WTC11 (cell line): Measurements from ENCODE around the gene HDAC8. TPM values are rescaled to one million over a fixed set of nuclear protein-coding genes. Genes with fewer than 3 reads are reported as not detected.
"Not testable (repeated sequence)": the region's sequence is repeated elsewhere in the genome, so short reads cannot be mapped to it uniquely, and the experiment has no call there.

ENCODE experiments used
- ATAC-seq: fragments of 200-7000 bp; cut with Tn5 transposase; 2 replicates; pipeline ENCODE4 v1.10.0; 2021; ENCODE audit warnings: mild to moderate bottlenecking, moderate library complexity
- CTCF ChIA-PET: fragments of 300-600 bp; sonication (Branson Sonifier 250); formaldehyde crosslinking; loops from one replicate; lab custom pipeline; 2021; ENCODE audit warnings: antibody characterized with exemption; lab: Charles Lee
- POLR2A ChIA-PET: fragments of 350-600 bp; sonication (Branson Sonifier 250); formaldehyde crosslinking; loops from one replicate; lab custom pipeline; 2021; ENCODE audit warnings: antibody characterized with exemption; lab: Charles Lee
- DNase-seq: peaks from one replicate; pipeline ENCODE4 v3.0.0; 2021; ENCODE audit warnings: low spot score
- H3K27ac Mint-ChIP-seq: 2 replicates; pipeline ENCODE4 v1.8.0; 2021; ENCODE audit warnings: mixed read lengths
- H3K27me3 Mint-ChIP-seq: 2 replicates; pipeline ENCODE4 v1.8.0; 2021; ENCODE audit warnings: low read depth, mild to moderate bottlenecking, moderate library complexity, mixed read lengths
- H3K36me3 Mint-ChIP-seq: 2 replicates; pipeline ENCODE4 v1.8.0; 2021; ENCODE audit warnings: mixed read lengths
- H3K4me1 Mint-ChIP-seq: 2 replicates; pipeline ENCODE4 v1.8.0; 2022; ENCODE audit warnings: mixed read lengths
- H3K4me3 Mint-ChIP-seq: 2 replicates; pipeline ENCODE4 v1.8.0; 2021; ENCODE audit warnings: mild to moderate bottlenecking, moderate library complexity, mixed read lengths
- H3K9me3 Mint-ChIP-seq: 2 replicates; pipeline ENCODE4 v1.8.0; 2021; ENCODE audit warnings: mixed read lengths
- ATF1 ChIP-seq: sonication (generic); formaldehyde crosslinking; IDR thresholded peaks from 2 replicates; pipeline ENCODE4 v1.8.1; 2023; ENCODE audit warnings: mild to moderate bottlenecking, moderate library complexity, missing genetic modification reagents
- FOXJ3 ChIP-seq: sonication (generic); formaldehyde crosslinking; IDR thresholded peaks from 2 replicates; pipeline ENCODE4 v1.9.0; 2021; ENCODE audit warnings: missing genetic modification reagents, mild to moderate bottlenecking, borderline replicate concordance
- FOXP1 ChIP-seq: sonication (generic); formaldehyde crosslinking; IDR thresholded peaks from 2 replicates; pipeline ENCODE4 v1.8.0; 2022; ENCODE audit warnings: missing genetic modification reagents, mild to moderate bottlenecking, moderate library complexity, borderline replicate concordance
- JAZF1 ChIP-seq: fragments of 250-450 bp; sonication (Bioruptor Pico); IDR thresholded peaks from 2 replicates; pipeline ENCODE4 v1.9.0; 2021; ENCODE audit warnings: moderate library complexity, mild to moderate bottlenecking, inconsistent platforms
- NFE2L1 ChIP-seq: sonication (generic); formaldehyde crosslinking; IDR thresholded peaks from 2 replicates; pipeline ENCODE4 v1.8.1; 2023; ENCODE audit warnings: missing genetic modification reagents
- NFYB ChIP-seq: sonication (generic); formaldehyde crosslinking; conservative IDR thresholded peaks from 2 replicates; pipeline ENCODE4 v1.8.0; 2022; ENCODE audit warnings: low read depth, missing genetic modification reagents
- NR3C1 ChIP-seq: sonication (generic); formaldehyde crosslinking; conservative IDR thresholded peaks from 2 replicates; pipeline ENCODE4 v1.8.1; 2023; ENCODE audit warnings: low read depth, mild to moderate bottlenecking, missing genetic modification reagents
- RELA ChIP-seq: sonication (generic); formaldehyde crosslinking; IDR thresholded peaks from 2 replicates; pipeline ENCODE4 v1.8.1; 2022; ENCODE audit warnings: missing genetic modification reagents, mild to moderate bottlenecking, borderline replicate concordance
- TP53 ChIP-seq: sonication (generic); formaldehyde crosslinking; IDR thresholded peaks from 2 replicates; pipeline ENCODE4 v1.8.1; 2023; ENCODE audit warnings: mild to moderate bottlenecking, missing genetic modification reagents
- ZNF396 ChIP-seq: fragments of 250-450 bp; sonication (Bioruptor Pico); IDR thresholded peaks from 2 replicates; pipeline ENCODE4 v1.8.0; 2021; ENCODE audit warnings: mild to moderate bottlenecking, moderate library complexity, borderline replicate concordance
- total RNA-seq: library from RNA; stranded (reverse); gene quantifications from 3 replicates; pipeline ENCODE4 v1.2.3, GENCODE V29; 2021
- TF ChIP-seq, protein P1 (sequence below): fragments of 250-450 bp; sonication (Bioruptor Pico); IDR thresholded peaks from 2 replicates; pipeline ENCODE4 v1.9.0; 2021; ENCODE audit warnings: mild to moderate bottlenecking
- TF ChIP-seq, protein P2 (sequence below): sonication (generic); formaldehyde crosslinking; IDR thresholded peaks from 2 replicates; pipeline ENCODE4 v1.8.0; 2022; ENCODE audit warnings: mild to moderate bottlenecking, missing genetic modification reagents
- TF ChIP-seq, protein P3 (sequence below): sonication (generic); formaldehyde crosslinking; IDR thresholded peaks from 2 replicates; pipeline ENCODE4 v1.8.0; 2023; ENCODE audit warnings: missing genetic modification reagents
- TF ChIP-seq, protein P4 (sequence below): sonication (generic); formaldehyde crosslinking; IDR thresholded peaks from 2 replicates; pipeline ENCODE4 v1.8.1; 2023; ENCODE audit warnings: mild to moderate bottlenecking, missing genetic modification reagents
- TF ChIP-seq, protein P5 (sequence below): sonication (generic); formaldehyde crosslinking; IDR thresholded peaks from 2 replicates; pipeline ENCODE4 v1.8.0; 2022; ENCODE audit warnings: missing genetic modification reagents

The HDAC8 gene
- total RNA-seq, 1 experiment from 2014 or later, result 22.5 TPM

DNA sequence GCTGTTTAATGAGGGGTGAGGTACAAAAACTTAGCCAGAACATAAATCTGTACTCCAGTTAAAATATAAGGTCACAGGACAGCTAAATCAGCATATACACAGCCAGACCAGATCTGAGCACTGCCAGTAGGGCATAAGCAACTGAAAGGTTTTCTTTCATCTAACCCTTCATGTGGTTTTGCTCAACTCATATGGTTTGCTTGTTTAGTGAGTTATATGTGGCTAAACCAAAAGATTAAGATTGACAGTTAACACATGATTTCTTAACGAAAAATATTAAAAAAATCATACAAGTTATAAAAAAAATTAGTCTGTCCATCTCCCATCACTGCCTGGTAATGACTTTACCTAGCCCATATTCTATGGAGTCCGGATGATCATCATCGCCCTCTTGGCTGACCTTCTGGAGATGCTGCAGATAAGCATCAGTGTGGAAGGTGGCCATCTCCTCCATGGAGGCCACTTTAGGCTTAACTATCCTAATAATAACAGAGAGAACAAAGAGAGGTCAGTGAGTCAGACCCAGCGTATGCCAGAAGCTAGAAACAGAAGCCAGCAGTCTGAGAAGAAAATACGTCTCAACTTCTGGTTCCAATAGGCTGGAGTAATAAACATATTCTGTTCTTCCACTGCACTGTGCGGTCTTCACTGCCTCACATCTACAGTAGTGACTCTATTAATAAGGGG is 4.1 kb downstream of the HDAC8 start (continued):
- TF ChIP-seq FOXP1 (CRISPR knock-in tag), result no peak
- no peak for TF ChIP-seq JAZF1 (CRISPR knock-in tag)

DNA sequence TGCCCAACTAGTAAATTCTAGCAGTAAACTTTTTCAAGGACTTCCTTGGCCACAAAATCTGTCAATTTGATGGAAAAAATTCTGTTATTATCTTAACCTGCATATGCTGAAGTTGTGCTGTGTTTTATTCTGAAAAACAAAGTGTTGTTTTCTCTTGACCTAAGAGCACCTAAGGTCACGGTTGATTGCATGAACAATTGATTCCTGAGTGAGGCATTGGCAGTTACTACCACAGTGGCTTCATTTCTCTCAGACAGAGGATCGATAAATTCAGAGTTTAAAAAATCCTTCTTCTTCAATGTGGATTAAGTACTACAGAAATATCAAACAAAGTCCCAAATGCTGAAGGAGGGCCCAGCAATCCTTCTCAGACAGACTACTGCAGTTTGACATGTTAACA is 6.2 kb downstream of the HDAC8 start:
- no peak for ATAC-seq
- Mint-ChIP-seq H3K36me3 (peaks cover 34% of the 10 kb centered on the region), H3K27ac (no peak overlapping the region), H3K27me3 (no peaks in the 10 kb centered on the region), H3K4me1 (no peaks in the 10 kb centered on the region; the same call in 1 of the 2 replicates), H3K9me3 (no peaks in the 10 kb centered on the region), H3K4me3 (no peak overlapping the region)
- TF ChIP-seq TP53, result no peak
- CTCF ChIA-PET, result no interaction called here
- POLR2A ChIA-PET, result interaction anchor here (0.6 kb wide), 1 partner anchor 254 kb away, joined by 3 read pairs; no protein-coding TSS in a partner anchor
- DNase-seq, result no peak

DNA sequence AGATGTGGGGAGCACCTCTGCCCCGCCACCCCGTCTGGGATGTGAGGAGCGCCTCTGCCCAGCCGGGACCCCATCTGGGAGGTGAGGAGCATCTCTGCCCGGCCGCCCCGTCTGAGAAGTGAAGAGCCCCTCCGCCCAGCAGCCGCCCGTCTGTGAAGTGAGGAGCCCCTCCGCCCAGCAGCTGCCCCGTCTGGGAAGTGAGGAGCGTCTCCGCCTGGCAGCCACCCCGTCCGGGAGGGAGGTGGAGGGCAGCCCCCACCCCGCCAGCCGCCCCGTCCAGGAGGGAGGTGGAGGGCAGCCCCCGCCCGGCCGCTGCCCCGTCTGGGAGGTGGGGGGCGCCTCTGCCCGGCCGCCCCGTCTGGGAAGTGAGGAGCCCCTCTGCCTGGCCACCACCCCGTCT is 13.0 kb downstream of the HDAC8 start:
- DNase-seq, CTCF ChIA-PET, H3K27ac Mint-ChIP-seq, H3K4me3 Mint-ChIP-seq, H3K27me3 Mint-ChIP-seq, POLR2A ChIA-PET, H3K4me1 Mint-ChIP-seq, ATAC-seq, H3K9me3 Mint-ChIP-seq: not testable (repeated sequence)
- H3K36me3 Mint-ChIP-seq, result peaks cover 32% of the 10 kb centered on the region

DNA sequence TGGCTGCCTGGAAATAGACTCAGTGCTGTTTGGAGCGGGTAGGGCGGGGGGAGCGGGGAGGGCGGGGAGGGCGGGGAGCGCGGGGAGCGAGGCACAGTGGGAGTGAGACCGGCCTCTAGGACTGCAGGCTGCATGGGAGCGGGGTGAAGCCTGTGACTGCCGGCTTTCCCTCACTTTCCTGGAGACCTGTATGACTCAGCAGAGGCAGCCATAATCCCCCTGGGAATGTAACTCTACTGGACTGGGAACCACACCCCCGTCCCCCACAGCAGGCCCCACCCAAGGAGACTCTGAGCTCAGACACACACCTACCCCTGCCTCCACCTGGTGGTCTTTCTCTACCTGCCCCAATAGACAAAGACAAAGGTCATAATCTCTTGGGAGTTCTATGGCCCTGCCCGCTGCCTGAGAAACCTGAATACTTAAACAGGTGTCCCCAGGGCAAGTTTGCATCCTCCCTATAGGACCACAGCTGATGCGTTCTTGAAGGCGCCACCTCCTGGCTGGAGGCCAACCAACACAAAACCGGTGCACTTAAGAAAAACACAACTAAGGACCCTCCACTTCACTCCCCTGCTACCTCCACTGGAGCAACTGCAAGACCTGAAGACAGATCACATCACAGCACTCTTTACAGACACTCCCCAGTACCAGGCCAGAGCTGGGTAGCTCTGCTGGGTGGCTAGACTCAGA is 18.0 kb downstream of the HDAC8 start:
- TF ChIP-seq FOXJ3 (CRISPR knock-in tag) (no peak), NFE2L1 (peak; percentile 89; the same call in 1 of the 2 replicates), ATF1 (CRISPR knock-in tag) (no peak), NFYB (CRISPR knock-in tag) (no peak)
- TF ChIP-seq, protein P1, sequence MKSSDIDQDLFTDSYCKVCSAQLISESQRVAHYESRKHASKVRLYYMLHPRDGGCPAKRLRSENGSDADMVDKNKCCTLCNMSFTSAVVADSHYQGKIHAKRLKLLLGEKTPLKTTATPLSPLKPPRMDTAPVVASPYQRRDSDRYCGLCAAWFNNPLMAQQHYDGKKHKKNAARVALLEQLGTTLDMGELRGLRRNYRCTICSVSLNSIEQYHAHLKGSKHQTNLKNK, result no peak
- Mint-ChIP-seq H3K36me3 (peaks cover 12% of the 10 kb centered on the region), H3K4me1 (peaks cover 8% of the 10 kb centered on the region), H3K9me3 (no peaks in the 10 kb centered on the region), H3K27ac (peak overlapping the region; percentile 95), H3K27me3 (no peaks in the 10 kb centered on the region), H3K4me3 (peak overlapping the region; percentile 68)
- ChIA-PET CTCF (interaction anchor here (0.6 to 2.8 kb wide), 7 partner anchors 9 to 423 kb away, joined by 3 to 15 read pairs (median 3); partner anchors contain the start of gene RTL5), POLR2A (interaction anchor here (0.9 kb wide), 1 partner anchor 278 kb away, joined by 3 read pairs; the partner anchor contains the start of gene RPS4X)
- DNase-seq (peak; percentile 69), ATAC-seq (peak; percentile 90)

DNA sequence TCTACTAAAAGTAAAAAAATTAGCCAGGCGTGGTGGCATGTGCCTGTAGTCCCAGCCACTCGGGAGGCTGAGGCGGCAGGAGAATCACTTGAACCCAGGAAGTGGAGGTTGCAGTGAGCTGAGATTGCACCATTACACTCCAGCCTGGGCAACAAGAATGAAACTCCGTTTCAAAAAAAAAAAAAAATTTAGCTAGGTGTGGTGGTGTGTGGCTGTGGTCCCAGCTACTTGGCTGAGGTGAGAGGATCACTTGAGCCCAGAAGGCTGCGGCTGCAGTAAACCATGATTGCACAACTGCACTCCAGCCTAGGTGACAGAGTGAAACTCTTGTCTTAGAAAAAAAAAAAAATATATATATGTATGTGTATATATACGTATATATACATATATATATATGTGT is 20.2 kb downstream of the HDAC8 start:
- H3K27me3 Mint-ChIP-seq, DNase-seq, ATAC-seq, H3K27ac Mint-ChIP-seq, POLR2A ChIA-PET, H3K9me3 Mint-ChIP-seq, H3K4me3 Mint-ChIP-seq, H3K36me3 Mint-ChIP-seq, H3K4me1 Mint-ChIP-seq, CTCF ChIA-PET: not testable (repeated sequence)

DNA sequence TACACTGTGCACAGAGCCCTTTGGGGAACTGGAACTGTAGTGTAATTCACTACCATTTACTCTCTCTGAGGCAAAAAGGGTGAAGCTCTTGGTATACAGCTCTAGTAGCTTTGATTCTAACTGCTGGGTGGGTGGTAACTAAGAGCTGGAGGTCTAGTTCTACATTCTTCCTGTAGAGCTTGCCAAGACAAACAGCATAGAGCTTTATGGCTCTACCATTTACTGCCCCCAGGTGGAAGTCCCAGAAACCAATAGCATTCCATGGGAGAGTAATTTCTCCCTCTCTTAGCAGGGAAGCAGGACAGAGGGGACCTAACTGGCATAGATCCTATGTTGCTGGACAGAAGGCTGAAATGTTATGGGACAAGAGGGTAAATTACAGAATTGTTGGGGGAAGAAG is 26.7 kb downstream of the HDAC8 start:
- no peak for DNase-seq
- no peaks in the 10 kb centered on the region for H3K4me1 Mint-ChIP-seq
- peak; percentile 69 for ATAC-seq
- TF ChIP-seq, protein P2, sequence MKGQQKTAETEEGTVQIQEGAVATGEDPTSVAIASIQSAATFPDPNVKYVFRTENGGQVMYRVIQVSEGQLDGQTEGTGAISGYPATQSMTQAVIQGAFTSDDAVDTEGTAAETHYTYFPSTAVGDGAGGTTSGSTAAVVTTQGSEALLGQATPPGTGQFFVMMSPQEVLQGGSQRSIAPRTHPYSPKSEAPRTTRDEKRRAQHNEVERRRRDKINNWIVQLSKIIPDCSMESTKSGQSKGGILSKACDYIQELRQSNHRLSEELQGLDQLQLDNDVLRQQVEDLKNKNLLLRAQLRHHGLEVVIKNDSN (CRISPR knock-in tag), result no peak
- TF ChIP-seq ZNF396 (no peak), RELA (CRISPR knock-in tag) (no peak), NR3C1 (CRISPR knock-in tag) (no peak)
- TF ChIP-seq, protein P3, sequence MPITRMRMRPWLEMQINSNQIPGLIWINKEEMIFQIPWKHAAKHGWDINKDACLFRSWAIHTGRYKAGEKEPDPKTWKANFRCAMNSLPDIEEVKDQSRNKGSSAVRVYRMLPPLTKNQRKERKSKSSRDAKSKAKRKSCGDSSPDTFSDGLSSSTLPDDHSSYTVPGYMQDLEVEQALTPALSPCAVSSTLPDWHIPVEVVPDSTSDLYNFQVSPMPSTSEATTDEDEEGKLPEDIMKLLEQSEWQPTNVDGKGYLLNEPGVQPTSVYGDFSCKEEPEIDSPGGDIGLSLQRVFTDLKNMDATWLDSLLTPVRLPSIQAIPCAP (CRISPR knock-in tag), result no peak
- TF ChIP-seq, protein P4, sequence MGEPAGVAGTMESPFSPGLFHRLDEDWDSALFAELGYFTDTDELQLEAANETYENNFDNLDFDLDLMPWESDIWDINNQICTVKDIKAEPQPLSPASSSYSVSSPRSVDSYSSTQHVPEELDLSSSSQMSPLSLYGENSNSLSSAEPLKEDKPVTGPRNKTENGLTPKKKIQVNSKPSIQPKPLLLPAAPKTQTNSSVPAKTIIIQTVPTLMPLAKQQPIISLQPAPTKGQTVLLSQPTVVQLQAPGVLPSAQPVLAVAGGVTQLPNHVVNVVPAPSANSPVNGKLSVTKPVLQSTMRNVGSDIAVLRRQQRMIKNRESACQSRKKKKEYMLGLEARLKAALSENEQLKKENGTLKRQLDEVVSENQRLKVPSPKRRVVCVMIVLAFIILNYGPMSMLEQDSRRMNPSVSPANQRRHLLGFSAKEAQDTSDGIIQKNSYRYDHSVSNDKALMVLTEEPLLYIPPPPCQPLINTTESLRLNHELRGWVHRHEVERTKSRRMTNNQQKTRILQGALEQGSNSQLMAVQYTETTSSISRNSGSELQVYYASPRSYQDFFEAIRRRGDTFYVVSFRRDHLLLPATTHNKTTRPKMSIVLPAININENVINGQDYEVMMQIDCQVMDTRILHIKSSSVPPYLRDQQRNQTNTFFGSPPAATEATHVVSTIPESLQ, result no peak
- TF ChIP-seq, protein P5, sequence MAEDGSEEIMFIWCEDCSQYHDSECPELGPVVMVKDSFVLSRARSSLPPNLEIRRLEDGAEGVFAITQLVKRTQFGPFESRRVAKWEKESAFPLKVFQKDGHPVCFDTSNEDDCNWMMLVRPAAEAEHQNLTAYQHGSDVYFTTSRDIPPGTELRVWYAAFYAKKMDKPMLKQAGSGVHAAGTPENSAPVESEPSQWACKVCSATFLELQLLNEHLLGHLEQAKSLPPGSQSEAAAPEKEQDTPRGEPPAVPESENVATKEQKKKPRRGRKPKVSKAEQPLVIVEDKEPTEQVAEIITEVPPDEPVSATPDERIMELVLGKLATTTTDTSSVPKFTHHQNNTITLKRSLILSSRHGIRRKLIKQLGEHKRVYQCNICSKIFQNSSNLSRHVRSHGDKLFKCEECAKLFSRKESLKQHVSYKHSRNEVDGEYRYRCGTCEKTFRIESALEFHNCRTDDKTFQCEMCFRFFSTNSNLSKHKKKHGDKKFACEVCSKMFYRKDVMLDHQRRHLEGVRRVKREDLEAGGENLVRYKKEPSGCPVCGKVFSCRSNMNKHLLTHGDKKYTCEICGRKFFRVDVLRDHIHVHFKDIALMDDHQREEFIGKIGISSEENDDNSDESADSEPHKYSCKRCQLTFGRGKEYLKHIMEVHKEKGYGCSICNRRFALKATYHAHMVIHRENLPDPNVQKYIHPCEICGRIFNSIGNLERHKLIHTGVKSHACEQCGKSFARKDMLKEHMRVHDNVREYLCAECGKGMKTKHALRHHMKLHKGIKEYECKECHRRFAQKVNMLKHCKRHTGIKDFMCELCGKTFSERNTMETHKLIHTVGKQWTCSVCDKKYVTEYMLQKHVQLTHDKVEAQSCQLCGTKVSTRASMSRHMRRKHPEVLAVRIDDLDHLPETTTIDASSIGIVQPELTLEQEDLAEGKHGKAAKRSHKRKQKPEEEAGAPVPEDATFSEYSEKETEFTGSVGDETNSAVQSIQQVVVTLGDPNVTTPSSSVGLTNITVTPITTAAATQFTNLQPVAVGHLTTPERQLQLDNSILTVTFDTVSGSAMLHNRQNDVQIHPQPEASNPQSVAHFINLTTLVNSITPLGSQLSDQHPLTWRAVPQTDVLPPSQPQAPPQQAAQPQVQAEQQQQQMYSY, result no peak

More for the DNA sequence above, 26.7 kb downstream of the HDAC8 start:
- CTCF ChIA-PET, result interaction anchor here (0.6 to 1.5 kb wide), 5 partner anchors 10 to 253 kb away, joined by 4 to 19 read pairs (median 5); no protein-coding TSS in a partner anchor
- Mint-ChIP-seq H3K27ac (no peak overlapping the region), H3K27me3 (no peaks in the 10 kb centered on the region), H3K4me3 (no peak overlapping the region), H3K36me3 (no peaks in the 10 kb centered on the region; the same call in 1 of the 2 replicates), H3K9me3 (no peaks in the 10 kb centered on the region)
- POLR2A ChIA-PET, result no interaction called here
